Endothelial cell (in vitro differentiated cells): ENCODE results near the gene HOXA3. TPM values are rescaled to one million over a fixed set of nuclear protein-coding genes. Genes with fewer than 3 reads are reported as not detected.
A peak's percentile ranks its signal among the peaks of the same experiment; 100 is the strongest.

Source experiments
- DNase-seq: peaks from one replicate; pipeline ENCODE4 v3.0.0; 2021; ENCODE audit warnings: low spot score
- H3K27ac Mint-ChIP-seq: one replicate; pipeline ENCODE4 v1.8.0; 2021; ENCODE audit warnings: mixed read lengths, inconsistent platforms; ENCODE audit not compliant: unreplicated experiment
- H3K27me3 Mint-ChIP-seq: one replicate; pipeline ENCODE4 v1.8.0; 2021; ENCODE audit warnings: mild to moderate bottlenecking, moderate library complexity, mixed read lengths, inconsistent platforms; ENCODE audit not compliant: unreplicated experiment
- H3K36me3 Mint-ChIP-seq: one replicate; pipeline ENCODE4 v1.8.0; 2021; ENCODE audit warnings: mild to moderate bottlenecking, low read depth, mixed read lengths, inconsistent platforms; ENCODE audit not compliant: unreplicated experiment
- H3K4me1 Mint-ChIP-seq: one replicate; pipeline ENCODE4 v1.8.0; 2021; ENCODE audit warnings: mild to moderate bottlenecking, mixed read lengths, inconsistent platforms; ENCODE audit not compliant: unreplicated experiment
- H3K4me3 Mint-ChIP-seq: one replicate; pipeline ENCODE4 v1.8.0; 2021; ENCODE audit warnings: mild to moderate bottlenecking, mixed read lengths, inconsistent platforms; ENCODE audit not compliant: unreplicated experiment
- H3K9me3 Mint-ChIP-seq: one replicate; pipeline ENCODE4 v1.8.0; 2021; ENCODE audit warnings: mixed read lengths, inconsistent platforms; ENCODE audit not compliant: unreplicated experiment
- total RNA-seq: library from RNA; stranded (reverse); fragmentation: NEBNext Ultra II Directional; extraction: Animal tissue kit (Norgen Biotek cat#: 25700); gene quantifications from one replicate; pipeline ENCODE4 v1.2.1, GENCODE V29; 2021; ENCODE audit not compliant: unreplicated experiment
- TF ChIP-seq, protein P1 (sequence below): fragments of 200-600 bp; sonication (generic); IDR thresholded peaks from one replicate; pipeline ENCODE4 v1.5.0; 2021; ENCODE audit warnings: antibody characterized with exemption; ENCODE audit not compliant: unreplicated experiment

The HOXA3 gene
- total RNA-seq, 1 donor from 2014 or later = 0.13 TPM

- no peak for DNase-seq
- H3K36me3 Mint-ChIP-seq = peaks cover 16% of the 10 kb centered on the region
- peaks cover 55% of the 10 kb centered on the region for H3K27me3 Mint-ChIP-seq
- no peaks in the 10 kb centered on the region for H3K9me3 Mint-ChIP-seq
- peak overlapping the region; percentile 75 for H3K27ac Mint-ChIP-seq
- H3K4me3 Mint-ChIP-seq = peak overlapping the region; percentile 88
- peaks cover 60% of the 10 kb centered on the region for H3K4me1 Mint-ChIP-seq
- TF ChIP-seq, protein P1, sequence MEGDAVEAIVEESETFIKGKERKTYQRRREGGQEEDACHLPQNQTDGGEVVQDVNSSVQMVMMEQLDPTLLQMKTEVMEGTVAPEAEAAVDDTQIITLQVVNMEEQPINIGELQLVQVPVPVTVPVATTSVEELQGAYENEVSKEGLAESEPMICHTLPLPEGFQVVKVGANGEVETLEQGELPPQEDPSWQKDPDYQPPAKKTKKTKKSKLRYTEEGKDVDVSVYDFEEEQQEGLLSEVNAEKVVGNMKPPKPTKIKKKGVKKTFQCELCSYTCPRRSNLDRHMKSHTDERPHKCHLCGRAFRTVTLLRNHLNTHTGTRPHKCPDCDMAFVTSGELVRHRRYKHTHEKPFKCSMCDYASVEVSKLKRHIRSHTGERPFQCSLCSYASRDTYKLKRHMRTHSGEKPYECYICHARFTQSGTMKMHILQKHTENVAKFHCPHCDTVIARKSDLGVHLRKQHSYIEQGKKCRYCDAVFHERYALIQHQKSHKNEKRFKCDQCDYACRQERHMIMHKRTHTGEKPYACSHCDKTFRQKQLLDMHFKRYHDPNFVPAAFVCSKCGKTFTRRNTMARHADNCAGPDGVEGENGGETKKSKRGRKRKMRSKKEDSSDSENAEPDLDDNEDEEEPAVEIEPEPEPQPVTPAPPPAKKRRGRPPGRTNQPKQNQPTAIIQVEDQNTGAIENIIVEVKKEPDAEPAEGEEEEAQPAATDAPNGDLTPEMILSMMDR = no peak
These were observed 54.5 kb downstream of the HOXA3 start for GRCh38 chr7:27097686-27098577.

DNA sequence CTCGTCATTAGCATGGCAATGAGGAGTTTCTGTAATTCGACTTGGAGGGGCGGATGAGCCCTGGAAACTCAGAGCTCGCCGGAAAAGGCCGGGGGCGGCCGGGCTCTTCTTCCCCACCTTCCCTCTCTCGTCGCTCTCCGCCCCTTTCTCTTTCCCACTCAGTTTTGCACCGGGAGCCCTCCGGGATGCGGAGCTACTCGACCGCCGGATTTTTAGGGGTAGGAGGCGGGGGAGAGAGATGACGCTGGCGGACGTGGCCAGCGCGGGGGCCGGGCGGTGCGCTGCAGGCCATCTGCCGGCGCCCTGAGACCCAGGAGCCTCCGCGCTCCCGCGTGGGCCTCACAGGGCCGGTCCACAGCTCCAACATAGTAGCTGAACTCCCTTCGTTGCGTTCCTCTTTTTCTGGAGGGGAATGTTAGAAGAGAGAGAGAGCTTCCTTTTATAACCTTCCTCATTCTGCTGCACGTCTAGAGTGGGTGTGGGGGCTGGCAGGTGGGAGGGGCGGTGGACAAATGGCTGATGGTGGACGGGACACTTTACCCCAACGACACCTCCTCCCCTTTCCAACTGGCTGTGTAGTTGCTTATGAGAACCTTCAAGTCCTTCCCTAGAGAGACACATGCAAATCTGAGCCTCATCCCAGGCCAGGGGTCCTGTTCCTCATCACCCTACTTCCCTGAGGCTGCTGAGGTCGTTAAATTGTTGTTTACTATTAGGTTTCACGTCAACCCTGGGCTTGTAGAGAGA, 55.4 kb downstream of the HOXA3 start:
- H3K36me3 Mint-ChIP-seq = peaks cover 16% of the 10 kb centered on the region

GRCh38 chr7:27095897-27096767, 56.3 kb downstream of the HOXA3 start, which contains the start of gene HOXA1:
Gene HOXA1, minus strand, starts transcription at chr7:27096000. Its CDS starts 88 bp downstream, at chr7:27095912.
- TF ChIP-seq, protein P1 = no peak
- peak within 1 kb of the TSS; percentile 91 for H3K4me3 Mint-ChIP-seq
- peaks cover 12% of the 10 kb centered on the region for H3K36me3 Mint-ChIP-seq
- H3K27me3 Mint-ChIP-seq = peaks cover 47% of the 10 kb centered on the region
- H3K27ac Mint-ChIP-seq = no peak within 1 kb of the TSS
- no peaks in the 10 kb centered on the region for H3K9me3 Mint-ChIP-seq
- DNase-seq = peak; percentile 66
- H3K4me1 Mint-ChIP-seq = peaks cover 62% of the 10 kb centered on the region

More for the DNA sequence above, 55.4 kb downstream of the HOXA3 start:
- peak overlapping the region; percentile 88 for H3K4me3 Mint-ChIP-seq
- H3K4me1 Mint-ChIP-seq = peaks cover 63% of the 10 kb centered on the region
- H3K27ac Mint-ChIP-seq = peak overlapping the region; percentile 48
- no peak for DNase-seq
- TF ChIP-seq, protein P1 = no peak
- H3K9me3 Mint-ChIP-seq = no peaks in the 10 kb centered on the region
- peaks cover 51% of the 10 kb centered on the region for H3K27me3 Mint-ChIP-seq

DNA sequence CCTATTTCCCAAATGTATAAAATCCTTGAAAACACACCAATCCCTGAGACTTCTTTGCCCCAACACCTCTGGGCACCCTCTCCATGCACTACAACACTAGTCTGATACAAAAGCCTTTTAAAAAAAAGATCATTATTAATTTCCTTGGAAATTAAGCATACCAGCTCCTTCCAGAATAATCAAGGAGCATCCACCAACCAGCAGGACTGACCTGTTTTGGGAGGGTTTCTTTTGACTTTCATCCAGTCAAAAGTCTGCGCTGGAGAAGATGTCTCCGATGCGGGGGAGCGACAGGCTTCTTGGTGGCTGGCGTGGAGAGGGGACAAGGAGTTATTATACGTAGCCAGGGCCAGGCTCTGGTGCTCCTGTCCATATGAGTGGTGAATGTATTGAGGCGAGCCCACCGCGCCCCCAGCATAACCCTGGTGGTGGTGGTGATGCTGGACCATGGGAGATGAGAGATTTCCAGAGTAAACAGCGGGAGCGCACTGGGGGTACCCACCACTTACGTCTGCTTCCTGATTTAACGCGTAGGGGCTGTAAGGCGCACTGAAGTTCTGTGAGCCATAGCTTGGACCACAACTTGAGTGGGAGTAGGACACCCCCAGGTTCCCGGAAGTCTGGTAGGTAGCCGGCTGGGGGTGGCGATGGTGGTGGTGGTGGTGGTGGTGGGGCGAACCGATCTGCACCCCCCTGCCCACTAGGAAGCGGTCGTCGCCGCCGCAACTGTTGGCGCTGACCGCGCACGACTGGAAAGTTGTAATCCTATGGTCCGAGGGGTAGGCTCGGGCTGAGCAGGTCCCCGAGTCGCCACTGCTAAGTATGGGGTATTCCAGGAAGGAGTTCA, 57.1 kb downstream of the HOXA3 start:
- no peak for DNase-seq
- H3K27ac Mint-ChIP-seq = no peak overlapping the region
- peaks cover 43% of the 10 kb centered on the region for H3K27me3 Mint-ChIP-seq
- no peaks in the 10 kb centered on the region for H3K9me3 Mint-ChIP-seq
- peak overlapping the region; percentile 91 for H3K4me3 Mint-ChIP-seq
- H3K36me3 Mint-ChIP-seq = peaks cover 12% of the 10 kb centered on the region
- TF ChIP-seq, protein P1 = no peak
- H3K4me1 Mint-ChIP-seq = peaks cover 55% of the 10 kb centered on the region
